Upper lobe of right lung (tissue), 1 donor: ENCODE measurements around the gene CBL. TPM values are rescaled to one million over a fixed set of nuclear protein-coding genes. Genes with fewer than 3 reads are reported as not detected.

ENCODE experiments used
- ATAC-seq: fragments of 200-7000 bp; cut with Tn5 transposase; one replicate; pipeline ENCODE4 v1.9.1; 2020; ENCODE audit warnings: mild to moderate bottlenecking, moderate library complexity
- DNase-seq: peaks from one replicate; pipeline ENCODE4 v3.0.0-alpha.2; 2020
- H3K27ac ChIP-seq: fragments of 200-600 bp; one replicate; pipeline ENCODE4 v1.8.0; 2022
- H3K27me3 ChIP-seq: fragments of 200-600 bp; one replicate; pipeline ENCODE4 v1.8.0; 2022; ENCODE audit warnings: mild to moderate bottlenecking
- H3K36me3 ChIP-seq: fragments of 200-600 bp; one replicate; pipeline ENCODE4 v1.8.0; 2022
- H3K4me1 ChIP-seq: fragments of 200-600 bp; one replicate; pipeline ENCODE4 v1.8.0; 2022
- H3K4me3 ChIP-seq: fragments of 200-600 bp; one replicate; pipeline ENCODE4 v1.8.0; 2022; ENCODE audit warnings: mild to moderate bottlenecking
- H3K9me3 ChIP-seq: fragments of 200-600 bp; one replicate; pipeline ENCODE4 v1.8.0; 2022
- intact Hi-C: fragments of 100-400 bp; cut with DNase I; formaldehyde crosslinking; loops from one replicate; pipeline ENCODE4 v1.11.0; 2022
- total RNA-seq: library from RNA; stranded (reverse); fragmentation: NEBNext Ultra II Directional; extraction: Animal tissue kit (Norgen Biotek cat#: 25700); gene quantifications from one replicate; pipeline ENCODE4 v1.2.1, GENCODE V29; 2021
- TF ChIP-seq, protein P1 (sequence below): fragments of 200-600 bp; IDR thresholded peaks from one replicate; pipeline ENCODE4 v1.8.0; 2022; ENCODE audit warnings: antibody characterized with exemption
- donor health status: DM: no; HTN: yes; CAD: no; lungs with severe emphysema.

Gene CBL
- total RNA-seq, 1 donor from 2014 or later = 30.0 TPM

DNA sequence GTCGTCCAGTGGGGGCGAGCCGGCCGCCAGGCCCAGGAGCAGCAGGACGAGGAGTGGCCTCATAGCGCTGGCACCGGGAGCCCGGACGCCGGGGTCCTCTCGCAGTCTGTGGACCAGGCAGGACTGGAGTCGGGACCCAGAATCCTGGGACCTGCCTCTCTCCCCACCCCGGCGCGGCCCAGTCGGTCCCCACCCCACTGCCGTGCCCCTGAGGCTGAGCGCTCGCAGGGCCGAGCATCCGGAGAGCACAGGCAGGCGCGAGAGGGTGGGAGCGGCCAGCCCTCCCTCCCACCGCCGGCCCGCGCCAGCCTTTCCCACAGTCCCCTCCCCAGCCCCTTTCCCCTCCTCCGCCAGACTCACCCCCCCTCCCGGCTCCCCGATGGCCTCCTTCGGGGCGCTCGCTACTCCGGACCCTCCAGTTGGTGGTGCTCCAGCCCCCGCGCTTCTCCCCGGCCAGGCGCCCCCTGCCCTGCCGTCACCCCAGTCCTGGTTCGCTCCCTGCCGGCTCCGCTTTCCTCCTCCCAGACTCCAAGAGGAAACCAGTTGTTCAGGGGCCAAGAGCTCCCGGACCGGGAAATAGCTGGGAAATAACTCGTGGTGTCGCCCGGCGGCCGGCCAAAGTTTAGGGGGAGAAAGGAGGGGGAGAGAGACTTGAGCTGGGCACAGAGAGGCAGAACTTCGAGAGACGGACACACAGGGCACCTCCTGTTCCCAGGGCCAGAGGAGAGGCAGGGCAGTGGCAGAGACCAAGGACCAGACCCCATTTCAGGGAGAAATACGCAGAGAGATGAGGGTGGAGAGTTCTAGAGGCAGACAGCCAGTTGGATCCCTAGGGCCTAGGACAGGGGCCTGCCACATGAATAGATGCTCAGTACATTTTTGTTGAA lies 134.4 kb downstream of the CBL start, which contains the start of gene C1QTNF5:
Gene C1QTNF5, minus strand, starts transcription at position 549 of the 887 bp plus-strand sequence. Its CDS starts 486 bp downstream, at position 63.
- intact Hi-C loops = no loop called here
- H3K27me3 ChIP-seq = peaks cover 18% of the 10 kb centered on the region
- H3K9me3 ChIP-seq = no peaks in the 10 kb centered on the region
- ATAC-seq (peak; percentile 37), DNase-seq (peak; percentile 88)
- H3K4me1 ChIP-seq = peaks cover 24% of the 10 kb centered on the region
- peak within 1 kb of the TSS; percentile 54 for H3K4me3 ChIP-seq
- peak within 1 kb of the TSS; percentile 85 for H3K27ac ChIP-seq
- TF ChIP-seq, protein P1, sequence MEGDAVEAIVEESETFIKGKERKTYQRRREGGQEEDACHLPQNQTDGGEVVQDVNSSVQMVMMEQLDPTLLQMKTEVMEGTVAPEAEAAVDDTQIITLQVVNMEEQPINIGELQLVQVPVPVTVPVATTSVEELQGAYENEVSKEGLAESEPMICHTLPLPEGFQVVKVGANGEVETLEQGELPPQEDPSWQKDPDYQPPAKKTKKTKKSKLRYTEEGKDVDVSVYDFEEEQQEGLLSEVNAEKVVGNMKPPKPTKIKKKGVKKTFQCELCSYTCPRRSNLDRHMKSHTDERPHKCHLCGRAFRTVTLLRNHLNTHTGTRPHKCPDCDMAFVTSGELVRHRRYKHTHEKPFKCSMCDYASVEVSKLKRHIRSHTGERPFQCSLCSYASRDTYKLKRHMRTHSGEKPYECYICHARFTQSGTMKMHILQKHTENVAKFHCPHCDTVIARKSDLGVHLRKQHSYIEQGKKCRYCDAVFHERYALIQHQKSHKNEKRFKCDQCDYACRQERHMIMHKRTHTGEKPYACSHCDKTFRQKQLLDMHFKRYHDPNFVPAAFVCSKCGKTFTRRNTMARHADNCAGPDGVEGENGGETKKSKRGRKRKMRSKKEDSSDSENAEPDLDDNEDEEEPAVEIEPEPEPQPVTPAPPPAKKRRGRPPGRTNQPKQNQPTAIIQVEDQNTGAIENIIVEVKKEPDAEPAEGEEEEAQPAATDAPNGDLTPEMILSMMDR = no peak
- peaks cover 8% of the 10 kb centered on the region for H3K36me3 ChIP-seq

DNA sequence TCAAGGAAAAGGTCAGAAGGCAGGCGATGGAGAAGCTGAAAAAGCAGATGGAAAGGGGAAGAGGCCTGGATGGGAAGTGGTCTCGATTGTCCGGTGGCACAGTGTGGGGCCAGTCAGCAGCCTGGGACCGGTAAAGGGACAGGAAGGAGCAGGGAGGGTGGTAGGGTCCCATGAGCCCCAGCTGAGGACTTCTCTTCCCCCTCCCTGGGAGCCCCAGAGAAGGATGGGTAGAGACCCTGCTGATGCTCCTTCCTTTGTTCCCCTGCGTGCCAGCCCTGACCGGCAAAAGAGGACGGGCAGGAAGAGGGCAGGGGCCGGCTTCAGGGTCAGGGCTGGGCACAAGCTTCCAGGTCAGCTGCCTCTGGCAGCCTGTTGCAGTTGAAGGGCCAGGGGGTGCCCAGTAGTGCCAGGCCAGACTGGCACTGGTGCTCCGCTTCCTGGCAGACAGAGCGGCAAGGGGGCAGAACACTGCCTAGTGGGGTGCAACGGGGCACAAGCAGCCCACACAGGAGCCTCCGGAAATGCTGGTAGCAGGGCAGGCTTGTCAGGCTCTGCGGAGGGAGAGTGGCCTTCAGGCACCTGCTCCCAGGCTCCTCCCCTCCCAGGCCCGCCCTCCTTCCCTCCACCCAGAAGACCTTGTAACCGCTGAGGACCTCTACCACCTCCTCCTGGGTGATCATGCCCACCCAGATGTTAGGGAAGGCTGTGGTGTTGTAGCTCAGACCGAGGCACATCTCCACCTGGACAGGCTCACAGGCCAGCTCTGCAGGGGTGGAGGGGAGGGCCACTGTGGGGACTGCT lies 135.3 kb downstream of the CBL start:
- Histone ChIP-seq H3K4me3 (peak overlapping the region; percentile 54), H3K27me3 (peaks cover 18% of the 10 kb centered on the region), H3K27ac (peak overlapping the region; percentile 85), H3K9me3 (no peaks in the 10 kb centered on the region), H3K4me1 (peaks cover 22% of the 10 kb centered on the region), H3K36me3 (peaks cover 7% of the 10 kb centered on the region)
- TF ChIP-seq, protein P1 = no peak
- DNase-seq (no peak), ATAC-seq (no peak)
- intact Hi-C loops = no loop called here

DNA sequence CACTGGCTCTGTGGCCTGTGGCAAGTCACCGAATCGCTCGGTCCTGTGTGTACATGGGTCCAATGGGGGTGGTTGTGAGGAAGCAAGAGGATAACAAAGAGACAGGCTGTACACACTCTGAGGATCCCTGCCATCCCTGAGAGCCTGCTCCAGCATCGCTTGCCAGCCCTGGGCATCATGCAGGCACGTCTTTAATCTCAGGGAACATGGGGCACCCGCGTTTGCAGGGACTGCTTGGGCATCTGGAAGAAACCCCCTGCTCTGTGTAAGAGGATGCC lies 135.8 kb downstream of the CBL start:
- Histone ChIP-seq H3K4me3 (no peak overlapping the region), H3K27me3 (peaks cover 18% of the 10 kb centered on the region), H3K27ac (no peak overlapping the region), H3K9me3 (no peaks in the 10 kb centered on the region), H3K4me1 (peaks cover 22% of the 10 kb centered on the region), H3K36me3 (peaks cover 2% of the 10 kb centered on the region)
- DNase-seq (no peak), ATAC-seq (no peak)
- intact Hi-C loops = no loop called here
- TF ChIP-seq, protein P1 = no peak

DNA sequence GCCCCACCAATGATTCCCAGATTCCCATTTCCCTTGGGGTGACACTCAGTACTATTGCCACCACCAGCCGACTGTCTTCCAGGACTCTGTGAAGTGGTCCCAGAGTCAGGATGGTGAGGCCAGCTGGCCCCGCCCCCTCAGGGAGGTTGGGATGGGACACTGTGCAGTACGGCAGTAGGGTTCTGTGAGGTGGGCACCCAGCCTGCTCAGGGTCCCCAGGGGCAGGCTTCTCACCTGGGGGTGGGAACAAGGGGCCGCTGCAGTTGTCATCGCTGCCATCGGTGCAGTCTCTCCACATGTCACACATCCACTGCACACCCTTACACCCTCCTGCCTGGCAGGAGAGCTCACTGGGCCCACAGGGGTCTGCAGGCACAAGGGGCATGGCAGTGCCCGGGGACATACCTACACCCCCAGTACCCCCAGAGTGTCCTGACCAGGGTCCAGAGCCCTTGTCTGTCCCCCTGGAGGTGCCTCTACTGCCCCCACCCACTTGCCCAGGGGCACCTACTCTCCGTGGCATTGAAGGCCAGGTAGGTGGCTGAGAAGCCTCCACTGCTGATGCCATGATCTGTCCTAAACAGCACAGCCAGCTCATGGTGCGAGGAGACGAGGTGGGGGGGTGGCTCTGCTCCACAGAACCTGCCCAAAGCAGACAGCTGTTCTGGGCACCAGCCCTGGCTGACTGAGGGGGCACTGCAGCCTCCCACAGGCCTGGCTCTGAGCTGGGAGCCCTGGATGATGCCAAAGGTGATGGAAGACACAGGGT lies 136.4 kb downstream of the CBL start:
- intact Hi-C loops = no loop called here
- H3K9me3 ChIP-seq = no peaks in the 10 kb centered on the region
- TF ChIP-seq, protein P1 = no peak
- no peaks in the 10 kb centered on the region for H3K36me3 ChIP-seq
- H3K4me3 ChIP-seq = no peak overlapping the region
- peaks cover 18% of the 10 kb centered on the region for H3K27me3 ChIP-seq
- no peak overlapping the region for H3K27ac ChIP-seq
- ATAC-seq = no peak
- H3K4me1 ChIP-seq = peaks cover 21% of the 10 kb centered on the region
- DNase-seq = no peak

DNA sequence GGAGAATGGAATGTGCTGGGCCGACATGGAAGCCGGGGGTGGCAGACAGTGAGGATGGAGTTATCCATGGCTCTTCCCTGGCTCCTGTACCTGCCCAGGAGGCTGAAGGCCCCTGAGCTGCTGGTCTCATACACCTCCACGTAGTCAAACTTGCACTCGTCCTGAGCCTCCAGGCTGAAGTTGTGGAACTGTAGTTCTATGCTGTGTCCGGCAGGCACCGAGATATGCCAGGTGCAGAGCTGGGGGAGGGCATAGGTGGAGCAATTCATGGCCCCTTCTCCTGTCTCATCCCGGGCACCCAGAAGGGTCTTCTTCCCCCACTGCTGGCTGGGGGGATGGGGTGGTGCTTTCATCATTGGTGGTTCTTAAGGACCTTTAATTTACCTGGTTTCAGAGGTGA lies 137.6 kb downstream of the CBL start:
- intact Hi-C loops = no loop called here
- no peak for ATAC-seq
- Histone ChIP-seq H3K36me3 (no peaks in the 10 kb centered on the region), H3K9me3 (no peaks in the 10 kb centered on the region), H3K27me3 (peaks cover 18% of the 10 kb centered on the region), H3K4me1 (peaks cover 11% of the 10 kb centered on the region), H3K4me3 (no peak overlapping the region), H3K27ac (no peak overlapping the region)
- no peak for DNase-seq
- TF ChIP-seq, protein P1 = no peak
